NOMO-1 treated with DMSO at 0.1 percent for 48 hours (cell line): ENCODE measurements around the gene TPD52L1.
"Not testable (repeated sequence)": the region's sequence is repeated elsewhere in the genome, so short reads cannot be mapped to it uniquely, and the experiment has no call there.

Experiments used
- DNase-seq: peaks from one replicate; lab custom pipeline; 2025; ENCODE audit not compliant: unreplicated experiment; lab: John Stamatoyannopoulos, UW

The TPD52L1 gene

DNA sequence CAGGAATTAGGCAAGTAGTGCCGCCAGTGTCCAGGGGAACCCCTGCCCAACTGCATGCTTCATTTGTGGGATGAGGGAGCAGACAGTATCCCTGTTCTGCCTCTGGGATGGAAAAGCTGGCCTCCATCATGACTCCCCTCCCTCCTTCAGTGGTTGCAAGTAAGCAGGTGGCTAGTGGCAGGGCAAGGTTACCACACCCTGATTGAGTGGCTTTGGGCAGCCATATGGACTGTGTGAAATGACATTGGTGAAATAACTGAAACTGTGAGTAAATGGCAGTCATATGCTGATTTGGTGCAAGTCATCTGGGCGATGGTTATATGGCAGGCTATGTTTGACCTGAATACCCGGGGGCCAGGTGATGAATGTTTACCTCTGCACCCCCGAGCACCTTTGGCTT, 115.2 kb downstream of the TPD52L1 start:
- no peak for DNase-seq

- no peak for DNase-seq
Measured at GRCh38 chr6:125269328-125269985, 115.9 kb downstream of the TPD52L1 start.

GRCh38 chr6:125270380-125270779, 116.8 kb downstream of the TPD52L1 start:
- DNase-seq = no peak

DNA sequence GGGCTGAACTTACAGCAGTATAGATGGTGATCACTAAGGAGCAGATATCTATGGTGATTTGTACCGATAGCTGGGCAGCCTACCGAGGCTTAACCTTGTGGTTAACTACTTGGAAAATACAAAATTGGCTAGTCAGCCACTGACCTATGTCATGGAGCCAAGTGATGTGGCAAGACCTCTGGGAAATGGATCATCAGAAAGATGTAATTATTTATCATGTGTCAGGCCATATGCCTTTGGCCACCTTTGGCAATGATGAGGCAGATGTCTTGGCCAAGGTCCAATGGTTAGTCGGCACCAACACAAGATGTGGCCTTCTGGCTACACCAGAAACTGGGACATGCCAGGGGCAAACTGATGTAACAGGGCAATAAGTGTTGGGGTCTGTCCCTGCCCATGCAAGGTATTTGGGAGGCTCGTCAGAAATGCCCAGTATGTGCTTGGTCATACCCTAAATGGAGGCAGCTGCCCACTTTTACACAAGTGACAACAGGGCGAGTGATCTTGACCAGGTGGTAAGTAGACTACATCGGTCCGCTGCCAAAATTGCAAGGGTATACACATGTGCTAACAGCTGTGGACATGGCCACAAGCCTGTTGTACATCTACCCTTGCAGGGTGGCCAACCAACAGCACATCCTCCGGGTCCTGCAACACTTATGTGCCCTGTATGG, 118.0 kb downstream of the TPD52L1 start:
- no peak for DNase-seq

GRCh38 chr6:125273251-125273650, 119.7 kb downstream of the TPD52L1 start:
- no peak for DNase-seq

GRCh38 chr6:125273965-125274364, 120.4 kb downstream of the TPD52L1 start:
- DNase-seq = no peak

DNA sequence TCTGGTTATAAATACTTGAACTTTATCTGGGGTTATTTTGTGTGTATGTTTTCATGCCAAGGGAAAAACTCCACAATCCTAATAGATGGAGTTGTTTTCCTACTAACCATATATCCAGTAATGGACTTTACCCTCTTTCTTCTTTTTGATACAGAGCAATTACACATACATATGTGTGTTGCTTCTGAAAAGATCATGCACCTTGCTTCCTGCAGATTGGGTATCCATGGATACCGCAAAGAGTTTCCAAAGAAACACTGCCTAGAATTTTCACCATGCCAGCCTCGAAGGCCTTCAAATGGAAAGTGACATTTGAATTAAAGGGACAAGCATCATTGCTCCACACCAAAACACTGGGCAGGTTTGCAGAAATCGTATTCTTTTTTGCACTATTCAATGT, 121.4 kb downstream of the TPD52L1 start:
- no peak for DNase-seq

GRCh38 chr6:125275779-125276178, 122.2 kb downstream of the TPD52L1 start:
- DNase-seq = no peak

DNA sequence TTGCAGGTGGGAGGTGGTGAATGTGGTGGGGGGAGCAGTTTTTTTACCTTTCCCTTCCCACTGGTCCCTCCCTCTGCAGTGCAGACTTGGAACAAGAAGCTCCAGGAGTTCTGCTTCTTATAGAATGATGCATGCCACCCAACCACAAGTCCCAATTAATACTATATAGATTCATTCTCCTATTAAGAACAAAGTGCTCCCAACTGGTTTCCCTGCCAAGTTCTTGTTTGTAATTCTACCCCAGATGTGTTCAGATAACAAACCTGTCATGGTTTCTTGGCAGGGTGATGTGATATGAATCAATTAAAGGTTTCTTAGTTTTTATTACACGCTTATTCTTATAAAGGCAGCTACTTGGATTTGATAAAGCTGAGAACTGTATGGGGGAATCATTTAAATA, 124.3 kb downstream of the TPD52L1 start:
- no peak for DNase-seq

- DNase-seq = no peak
Measured at GRCh38 chr6:125279961-125280360, 126.4 kb downstream of the TPD52L1 start.

- DNase-seq = not testable (repeated sequence)
Measured at GRCh38 chr6:125280370-125281035, 126.9 kb downstream of the TPD52L1 start.

DNA sequence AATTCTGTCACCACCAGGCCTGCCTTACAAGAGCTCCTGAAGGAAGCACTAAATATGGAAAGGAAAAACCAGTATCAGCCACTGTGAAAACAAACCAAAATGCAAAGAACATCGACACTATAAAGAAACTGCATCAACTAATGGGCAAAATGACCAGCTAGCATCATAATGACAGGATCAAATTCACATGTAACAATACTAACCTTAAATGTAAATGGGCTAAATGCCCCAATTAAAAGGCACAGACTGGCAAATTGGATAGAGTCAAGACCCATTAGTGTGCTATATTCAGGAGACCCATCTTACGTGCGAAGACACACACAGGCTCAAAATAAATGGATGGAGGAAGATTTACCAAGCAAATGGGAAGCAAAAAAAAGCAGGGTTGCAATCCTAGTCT, 128.9 kb downstream of the TPD52L1 start:
- DNase-seq = not testable (repeated sequence)

- no peak for DNase-seq
Measured at GRCh38 chr6:125285353-125285752, 131.8 kb downstream of the TPD52L1 start.

- no peak for DNase-seq
Measured at GRCh38 chr6:125285936-125286335, 132.4 kb downstream of the TPD52L1 start.

- no peak for DNase-seq
Measured at GRCh38 chr6:125287718-125288117, 134.1 kb downstream of the TPD52L1 start.

DNA sequence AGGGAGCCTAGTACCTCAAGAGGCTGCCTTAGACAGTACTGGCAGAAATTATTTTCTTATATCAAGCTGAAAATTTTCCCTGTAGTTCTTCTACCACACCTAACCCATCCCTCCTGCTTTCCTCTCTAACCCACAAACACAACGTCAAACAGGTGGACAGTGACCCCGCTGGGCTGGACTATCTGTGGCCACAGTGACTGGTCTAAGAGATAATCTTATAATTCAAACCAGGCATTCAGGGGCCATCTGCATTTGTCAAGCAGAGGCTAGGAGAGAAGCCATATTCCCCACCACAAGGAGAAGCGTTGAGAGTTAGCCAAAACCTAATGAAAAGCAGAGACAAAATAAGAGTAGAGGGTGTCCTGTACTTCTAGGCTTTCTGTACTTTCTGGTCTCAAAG, 140.0 kb downstream of the TPD52L1 start:
- no peak for DNase-seq

DNA sequence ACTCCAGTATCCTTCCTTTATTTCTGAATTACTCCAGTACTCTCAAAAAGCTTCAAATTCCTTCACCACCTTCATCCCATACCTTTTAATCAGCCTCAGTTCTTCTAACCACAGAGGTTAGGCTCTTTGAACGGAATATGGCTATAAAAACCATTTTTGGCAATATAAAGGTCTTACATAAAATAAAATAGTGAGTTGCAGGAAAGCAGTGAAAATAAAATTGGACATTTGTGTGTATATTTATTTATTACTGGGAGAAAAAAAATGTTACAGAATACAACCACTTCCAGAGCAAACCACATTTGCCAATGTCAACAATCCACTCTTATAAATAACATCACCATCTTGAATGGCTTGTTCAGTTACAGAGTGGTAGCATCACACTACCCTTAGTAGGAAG, 140.5 kb downstream of the TPD52L1 start:
- no peak for DNase-seq

GRCh38 chr6:125294925-125295324, 141.4 kb downstream of the TPD52L1 start:
- no peak for DNase-seq

DNA sequence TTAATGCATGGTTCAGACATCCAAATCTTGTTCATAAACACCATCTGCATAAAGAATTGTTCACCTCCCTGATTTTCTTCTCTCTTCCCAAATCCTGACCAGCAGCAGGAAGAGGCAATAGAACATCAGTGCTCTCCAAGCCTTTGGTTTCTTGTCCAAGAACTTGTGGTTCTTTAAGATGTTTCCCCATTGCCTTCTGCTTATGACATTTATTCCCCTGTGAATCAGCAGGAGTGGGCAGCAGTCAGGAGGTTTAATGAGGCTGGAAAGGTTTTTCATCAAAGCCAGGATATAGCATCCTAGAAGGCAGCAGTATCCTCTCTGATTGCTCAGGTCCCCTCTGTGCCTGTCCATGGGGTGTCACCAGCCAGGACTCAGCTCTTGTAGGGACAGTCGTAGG, 142.9 kb downstream of the TPD52L1 start:
- no peak for DNase-seq

DNA sequence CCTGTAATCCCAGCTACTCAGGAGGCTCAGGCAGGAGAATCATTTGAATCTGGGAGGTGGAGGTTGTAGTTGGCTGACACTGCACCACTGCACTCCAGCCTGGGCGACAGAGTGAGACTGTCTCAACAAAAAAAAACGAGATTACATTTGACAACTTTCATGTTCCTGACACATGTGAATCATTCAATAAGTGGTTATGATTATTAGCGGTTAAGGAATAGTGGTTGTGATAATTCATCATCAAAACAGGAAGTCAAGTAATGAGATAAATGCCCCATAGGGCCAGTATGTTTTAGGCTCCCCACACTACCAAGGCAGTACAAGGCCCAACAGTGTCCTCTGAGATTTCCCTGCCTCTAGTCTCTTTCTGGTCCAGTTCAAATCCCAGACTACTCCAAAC, 145.7 kb downstream of the TPD52L1 start:
- no peak for DNase-seq

- DNase-seq = peak; percentile 20
Measured at GRCh38 chr6:125300992-125301434, 147.4 kb downstream of the TPD52L1 start.
